RWPE2 (cell line): ENCODE data around the gene TAF1B.

Experiments
- ATAC-seq: fragments of 200-7000 bp; cut with Tn5 transposase; 3 replicates; pipeline ENCODE4 v1.9.1; 2021; ENCODE audit warnings: low read depth
- DNase-seq: peaks from one replicate; pipeline ENCODE4 v3.0.0-alpha.2; 2020; ENCODE audit warnings: low spot score
- H3K27ac ChIP-seq: fragments of 450-650 bp; 2 replicates; pipeline ENCODE4 v1.5.1; 2017; ENCODE audit warnings: mild to moderate bottlenecking; ENCODE audit not compliant: poor library complexity, severe bottlenecking
- H3K27me3 ChIP-seq: fragments of 250-450 bp; sonication (Bioruptor Pico); 2 replicates; pipeline ENCODE4 v1.5.1; 2021; ENCODE audit warnings: mild to moderate bottlenecking, moderate library complexity; ENCODE audit not compliant: insufficient read depth, poor library complexity, severe bottlenecking
- H3K36me3 ChIP-seq: fragments of 250-450 bp; sonication (Bioruptor Pico); 2 replicates; pipeline ENCODE4 v1.5.1; 2020; ENCODE audit warnings: low read depth, mild to moderate bottlenecking, moderate library complexity
- H3K4me1 ChIP-seq: fragments of 250-450 bp; sonication (Bioruptor Pico); 2 replicates; pipeline ENCODE4 v1.5.1; 2021; ENCODE audit warnings: mild to moderate bottlenecking, moderate library complexity; ENCODE audit not compliant: insufficient read depth, poor library complexity, severe bottlenecking
- H3K4me3 ChIP-seq: fragments of 250-450 bp; sonication (Bioruptor Pico); 2 replicates; pipeline ENCODE4 v1.5.1; 2021; ENCODE audit warnings: mild to moderate bottlenecking, moderate library complexity; ENCODE audit not compliant: severe bottlenecking
- H3K9me3 ChIP-seq: fragments of 250-450 bp; sonication (Bioruptor Pico); 2 replicates; pipeline ENCODE4 v1.5.1; 2021; ENCODE audit warnings: mild to moderate bottlenecking, moderate library complexity; ENCODE audit not compliant: severe bottlenecking
- TF ChIP-seq, protein P1 (sequence below): fragments of 450-650 bp; IDR thresholded peaks from one replicate; pipeline ENCODE4 v1.5.1; 2017; ENCODE audit warnings: mild to moderate bottlenecking, moderate library complexity; ENCODE audit not compliant: poor library complexity, severe bottlenecking

TAF1B gene

DNA sequence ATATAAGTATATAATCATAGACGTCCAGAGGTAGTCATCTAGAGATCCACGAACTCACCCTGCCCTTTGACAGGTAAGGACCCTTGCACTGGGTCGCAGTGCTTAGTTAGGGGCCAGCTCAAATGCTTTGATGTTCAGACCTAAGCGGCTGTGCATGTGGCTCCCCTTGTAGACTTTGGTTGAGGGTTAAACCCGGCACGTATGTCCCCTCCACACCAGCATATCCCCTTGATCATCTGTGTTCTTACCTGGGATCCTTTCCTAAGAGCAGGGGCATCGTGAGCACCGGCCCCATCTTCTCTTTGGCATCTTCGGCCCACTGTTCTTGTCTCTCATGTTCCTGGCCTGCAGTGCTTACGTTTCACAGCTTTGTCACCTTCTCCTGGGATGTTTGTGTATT is 139.6 kb downstream of the TAF1B start:
- Histone ChIP-seq H3K27ac (no peak overlapping the region), H3K4me3 (no peak overlapping the region), H3K36me3 (no peaks in the 10 kb centered on the region), H3K9me3 (no peaks in the 10 kb centered on the region), H3K4me1 (no peaks in the 10 kb centered on the region), H3K27me3 (no peaks in the 10 kb centered on the region)
- no peak for DNase-seq
- TF ChIP-seq, protein P1, sequence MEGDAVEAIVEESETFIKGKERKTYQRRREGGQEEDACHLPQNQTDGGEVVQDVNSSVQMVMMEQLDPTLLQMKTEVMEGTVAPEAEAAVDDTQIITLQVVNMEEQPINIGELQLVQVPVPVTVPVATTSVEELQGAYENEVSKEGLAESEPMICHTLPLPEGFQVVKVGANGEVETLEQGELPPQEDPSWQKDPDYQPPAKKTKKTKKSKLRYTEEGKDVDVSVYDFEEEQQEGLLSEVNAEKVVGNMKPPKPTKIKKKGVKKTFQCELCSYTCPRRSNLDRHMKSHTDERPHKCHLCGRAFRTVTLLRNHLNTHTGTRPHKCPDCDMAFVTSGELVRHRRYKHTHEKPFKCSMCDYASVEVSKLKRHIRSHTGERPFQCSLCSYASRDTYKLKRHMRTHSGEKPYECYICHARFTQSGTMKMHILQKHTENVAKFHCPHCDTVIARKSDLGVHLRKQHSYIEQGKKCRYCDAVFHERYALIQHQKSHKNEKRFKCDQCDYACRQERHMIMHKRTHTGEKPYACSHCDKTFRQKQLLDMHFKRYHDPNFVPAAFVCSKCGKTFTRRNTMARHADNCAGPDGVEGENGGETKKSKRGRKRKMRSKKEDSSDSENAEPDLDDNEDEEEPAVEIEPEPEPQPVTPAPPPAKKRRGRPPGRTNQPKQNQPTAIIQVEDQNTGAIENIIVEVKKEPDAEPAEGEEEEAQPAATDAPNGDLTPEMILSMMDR, result no peak
- ATAC-seq, result no peak

DNA sequence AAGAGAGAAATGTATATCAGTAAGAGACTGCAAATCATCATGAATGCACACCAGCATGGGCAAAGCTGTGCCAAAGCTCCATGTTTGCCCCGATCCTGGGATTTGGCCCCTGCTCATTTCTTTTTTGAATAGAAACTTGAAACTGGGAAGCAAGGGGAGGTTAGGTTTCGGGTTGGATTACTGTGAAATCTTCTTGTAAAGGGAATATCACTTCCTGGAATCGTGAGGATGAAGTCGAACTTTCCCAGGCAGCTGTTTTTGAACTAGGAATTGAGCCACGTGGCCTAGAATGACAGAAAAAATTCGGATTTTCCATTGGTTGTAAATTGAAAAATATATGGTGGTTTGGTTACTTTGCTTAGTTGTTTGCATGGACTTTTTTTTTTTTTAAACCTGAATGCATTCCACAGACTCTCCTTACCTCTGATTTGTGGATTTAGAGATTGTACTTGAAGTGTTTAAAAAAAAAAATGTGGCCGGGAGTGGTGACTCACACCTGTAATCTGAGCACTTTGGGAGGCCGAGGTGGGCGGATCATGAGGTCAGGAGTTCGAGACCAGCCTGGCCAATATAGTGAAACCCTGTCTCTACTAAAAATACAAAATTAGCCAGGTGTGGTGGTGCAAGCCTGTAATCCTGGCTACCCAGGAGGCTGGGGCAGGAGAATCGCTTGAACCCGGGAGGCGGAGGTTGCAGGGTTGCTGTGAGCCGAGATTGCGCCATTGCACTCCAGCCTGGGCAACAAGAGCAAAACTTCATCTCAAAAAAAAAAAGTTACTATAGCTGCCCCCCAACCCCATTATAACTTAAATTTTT is 140.3 kb downstream of the TAF1B start:
- no peaks in the 10 kb centered on the region for H3K36me3 ChIP-seq
- no peaks in the 10 kb centered on the region for H3K27me3 ChIP-seq
- H3K9me3 ChIP-seq, result no peaks in the 10 kb centered on the region
- no peaks in the 10 kb centered on the region for H3K4me1 ChIP-seq
- no peak for DNase-seq
- ATAC-seq, result no peak
- TF ChIP-seq, protein P1, result no peak
- no peak overlapping the region for H3K4me3 ChIP-seq
- H3K27ac ChIP-seq, result no peak overlapping the region
